GM12864 (cell line): Measurements from ENCODE around the gene GDF2.

Source experiments
- DNase-seq: peaks from one replicate; pipeline ENCODE4 v3.0.0-alpha.2; 2011; ENCODE audit warnings: low read depth
- H3K4me3 ChIP-seq: 2 replicates; pipeline ENCODE4 v1.5.1; 2011; ENCODE audit warnings: mild to moderate bottlenecking, low read depth, low read length, control low read depth
- TF ChIP-seq, protein P1 (sequence below): IDR thresholded peaks from 2 replicates; pipeline ENCODE4 v1.5.1; 2011; ENCODE audit warnings: low read depth, mild to moderate bottlenecking, moderate library complexity, low read length, control low read depth, inconsistent platforms; ENCODE audit errors: missing control alignments

GDF2 gene

DNA sequence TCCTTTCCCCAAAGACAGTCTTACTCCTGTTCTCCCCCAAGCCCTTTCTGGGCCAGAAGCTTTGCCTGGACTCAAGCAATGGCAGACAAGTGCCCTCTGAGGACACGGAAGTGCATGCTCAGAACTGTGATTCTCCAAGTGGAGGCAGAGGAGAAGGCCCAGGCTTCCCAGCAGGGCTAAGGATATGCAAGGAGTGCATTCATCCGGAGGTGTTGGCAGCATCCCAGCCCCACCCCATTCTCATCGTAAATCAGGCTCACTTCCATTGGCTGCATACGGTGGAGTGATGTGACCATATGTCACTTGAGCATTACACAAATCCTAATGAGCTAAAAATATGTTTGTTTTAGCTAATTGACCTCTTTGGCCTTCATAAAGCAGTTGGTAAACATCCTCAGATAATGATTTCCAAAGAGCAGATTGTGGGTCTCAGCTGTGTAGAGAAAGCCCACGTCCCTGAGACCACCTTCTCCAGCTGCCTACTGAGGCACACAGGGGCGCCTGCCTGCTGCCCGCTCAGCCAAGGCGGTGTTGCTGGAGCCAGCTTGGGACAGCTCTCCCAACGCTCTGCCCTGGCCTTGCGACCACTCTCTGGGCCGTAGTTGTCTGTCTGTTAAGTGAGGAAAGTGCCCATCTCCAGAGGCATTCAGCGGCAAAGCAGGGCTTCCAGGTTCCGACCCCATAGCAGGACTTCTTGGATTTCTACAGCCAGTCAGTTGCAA is 24.5 kb downstream of the GDF2 start:
- TF ChIP-seq, protein P1, sequence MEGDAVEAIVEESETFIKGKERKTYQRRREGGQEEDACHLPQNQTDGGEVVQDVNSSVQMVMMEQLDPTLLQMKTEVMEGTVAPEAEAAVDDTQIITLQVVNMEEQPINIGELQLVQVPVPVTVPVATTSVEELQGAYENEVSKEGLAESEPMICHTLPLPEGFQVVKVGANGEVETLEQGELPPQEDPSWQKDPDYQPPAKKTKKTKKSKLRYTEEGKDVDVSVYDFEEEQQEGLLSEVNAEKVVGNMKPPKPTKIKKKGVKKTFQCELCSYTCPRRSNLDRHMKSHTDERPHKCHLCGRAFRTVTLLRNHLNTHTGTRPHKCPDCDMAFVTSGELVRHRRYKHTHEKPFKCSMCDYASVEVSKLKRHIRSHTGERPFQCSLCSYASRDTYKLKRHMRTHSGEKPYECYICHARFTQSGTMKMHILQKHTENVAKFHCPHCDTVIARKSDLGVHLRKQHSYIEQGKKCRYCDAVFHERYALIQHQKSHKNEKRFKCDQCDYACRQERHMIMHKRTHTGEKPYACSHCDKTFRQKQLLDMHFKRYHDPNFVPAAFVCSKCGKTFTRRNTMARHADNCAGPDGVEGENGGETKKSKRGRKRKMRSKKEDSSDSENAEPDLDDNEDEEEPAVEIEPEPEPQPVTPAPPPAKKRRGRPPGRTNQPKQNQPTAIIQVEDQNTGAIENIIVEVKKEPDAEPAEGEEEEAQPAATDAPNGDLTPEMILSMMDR: no peak
- no peak for DNase-seq
- no peak overlapping the region for H3K4me3 ChIP-seq

DNA sequence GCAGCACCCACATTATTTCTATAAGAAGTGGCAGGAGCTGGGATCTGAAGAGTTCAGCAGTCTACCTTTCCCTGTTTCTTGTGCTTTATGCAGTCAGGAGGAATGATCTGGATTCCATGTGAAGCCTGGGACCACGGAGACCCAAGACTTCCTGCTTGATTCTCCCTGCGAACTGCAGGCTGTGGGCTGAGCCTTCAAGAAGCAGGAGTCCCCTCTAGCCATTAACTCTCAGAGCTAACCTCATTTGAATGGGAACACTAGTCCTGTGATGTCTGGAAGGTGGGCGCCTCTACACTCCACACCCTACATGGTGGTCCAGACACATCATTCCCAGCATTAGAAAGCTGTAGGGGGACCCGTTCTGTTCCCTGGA is 25.0 kb downstream of the GDF2 start:
- no peak overlapping the region for H3K4me3 ChIP-seq
- DNase-seq: no peak
- TF ChIP-seq, protein P1: no peak

DNA sequence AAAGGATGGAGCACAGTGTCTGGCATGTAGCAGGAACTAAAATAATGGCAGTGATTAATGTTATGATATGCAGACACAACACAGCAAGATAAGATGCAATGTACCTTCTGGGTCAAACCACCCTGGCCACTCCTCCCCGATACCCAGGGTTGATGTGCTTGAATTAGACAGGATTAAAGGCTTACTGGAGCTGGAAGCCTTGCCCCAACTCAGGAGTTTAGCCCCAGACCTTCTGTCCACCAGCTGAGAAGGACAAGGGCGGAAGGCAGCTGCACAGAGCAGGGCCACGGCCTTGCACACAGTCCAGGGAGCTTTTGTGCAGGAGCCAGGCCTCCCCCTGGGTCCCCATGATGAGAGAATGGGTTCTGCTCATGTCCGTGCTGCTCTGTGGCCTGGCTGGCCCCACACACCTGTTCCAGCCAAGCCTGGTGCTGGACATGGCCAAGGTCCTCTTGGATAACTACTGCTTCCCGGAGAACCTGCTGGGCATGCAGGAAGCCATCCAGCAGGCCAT is 25.9 kb downstream of the GDF2 start, which contains the start of gene RBP3:
Gene RBP3, plus strand, starts transcription at position 226 of the 514 bp plus-strand sequence. Its CDS starts 122 bp downstream, at position 348.
- H3K4me3 ChIP-seq: no peak within 1 kb of the TSS
- TF ChIP-seq, protein P1: no peak
- no peak for DNase-seq

DNA sequence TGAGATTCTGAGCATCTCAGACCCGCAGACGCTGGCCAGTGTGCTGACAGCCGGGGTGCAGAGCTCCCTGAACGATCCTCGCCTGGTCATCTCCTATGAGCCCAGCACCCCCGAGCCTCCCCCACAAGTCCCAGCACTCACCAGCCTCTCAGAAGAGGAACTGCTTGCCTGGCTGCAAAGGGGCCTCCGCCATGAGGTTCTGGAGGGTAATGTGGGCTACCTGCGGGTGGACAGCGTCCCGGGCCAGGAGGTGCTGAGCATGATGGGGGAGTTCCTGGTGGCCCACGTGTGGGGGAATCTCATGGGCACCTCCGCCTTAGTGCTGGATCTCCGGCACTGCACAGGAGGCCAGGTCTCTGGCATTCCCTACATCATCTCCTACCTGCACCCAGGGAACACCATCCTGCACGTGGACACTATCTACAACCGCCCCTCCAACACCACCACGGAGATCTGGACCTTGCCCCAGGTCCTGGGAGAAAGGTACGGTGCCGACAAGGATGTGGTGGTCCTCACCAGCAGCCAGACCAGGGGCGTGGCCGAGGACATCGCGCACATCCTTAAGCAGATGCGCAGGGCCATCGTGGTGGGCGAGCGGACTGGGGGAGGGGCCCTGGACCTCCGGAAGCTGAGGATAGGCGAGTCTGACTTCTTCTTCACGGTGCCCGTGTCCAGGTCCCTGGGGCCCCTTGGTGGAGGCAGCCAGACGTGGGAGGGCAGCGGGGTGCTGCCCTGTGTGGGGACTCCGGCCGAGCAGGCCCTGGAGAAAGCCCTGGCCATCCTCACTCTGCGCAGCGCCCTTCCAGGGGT is 26.6 kb downstream of the GDF2 start:
- TF ChIP-seq, protein P1: no peak
- no peak for DNase-seq
- H3K4me3 ChIP-seq: no peak overlapping the region

DNA sequence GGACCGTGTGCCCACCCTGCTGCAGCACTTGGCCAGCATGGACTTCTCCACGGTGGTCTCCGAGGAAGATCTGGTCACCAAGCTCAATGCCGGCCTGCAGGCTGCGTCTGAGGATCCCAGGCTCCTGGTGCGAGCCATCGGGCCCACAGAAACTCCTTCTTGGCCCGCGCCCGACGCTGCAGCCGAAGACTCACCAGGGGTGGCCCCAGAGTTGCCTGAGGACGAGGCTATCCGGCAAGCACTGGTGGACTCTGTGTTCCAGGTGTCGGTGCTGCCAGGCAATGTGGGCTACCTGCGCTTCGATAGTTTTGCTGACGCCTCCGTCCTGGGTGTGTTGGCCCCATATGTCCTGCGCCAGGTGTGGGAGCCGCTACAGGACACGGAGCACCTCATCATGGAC is 27.3 kb downstream of the GDF2 start:
- TF ChIP-seq, protein P1: no peak
- DNase-seq: no peak
- H3K4me3 ChIP-seq: no peak overlapping the region

DNA sequence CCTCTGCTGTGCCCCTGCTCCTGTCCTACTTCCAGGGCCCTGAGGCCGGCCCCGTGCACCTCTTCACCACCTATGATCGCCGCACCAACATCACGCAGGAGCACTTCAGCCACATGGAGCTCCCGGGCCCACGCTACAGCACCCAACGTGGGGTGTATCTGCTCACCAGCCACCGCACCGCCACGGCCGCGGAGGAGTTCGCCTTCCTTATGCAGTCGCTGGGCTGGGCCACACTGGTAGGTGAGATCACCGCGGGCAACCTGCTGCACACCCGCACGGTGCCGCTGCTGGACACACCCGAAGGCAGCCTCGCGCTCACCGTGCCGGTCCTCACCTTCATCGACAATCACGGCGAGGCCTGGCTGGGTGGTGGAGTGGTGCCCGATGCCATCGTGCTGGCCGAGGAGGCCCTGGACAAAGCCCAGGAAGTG is 27.7 kb downstream of the GDF2 start:
- no peak overlapping the region for H3K4me3 ChIP-seq
- TF ChIP-seq, protein P1: no peak
- no peak for DNase-seq
